RPMI7951 (cell line): ENCODE results near the gene TMEM150C. TPM values are rescaled to one million over a fixed set of nuclear protein-coding genes. Genes with fewer than 3 reads are reported as not detected.
"Not testable (repeated sequence)": the region's sequence is repeated elsewhere in the genome, so short reads cannot be mapped to it uniquely, and the experiment has no call there.

Source experiments
- DNase-seq: peaks from one replicate; pipeline ENCODE4 v3.0.0-alpha.2; 2012; ENCODE audit warnings: low read depth
- total RNA-seq: library from RNA; depleted of rRNA; stranded (reverse); fragments of >200 nt; shearing (Covaris generic); gene quantifications from 2 replicates; pipeline ENCODE4 v1.2.3, GENCODE V29; 2014

TMEM150C gene
- total RNA-seq, 1 experiment from 2014 or later: 0.12 TPM

DNA sequence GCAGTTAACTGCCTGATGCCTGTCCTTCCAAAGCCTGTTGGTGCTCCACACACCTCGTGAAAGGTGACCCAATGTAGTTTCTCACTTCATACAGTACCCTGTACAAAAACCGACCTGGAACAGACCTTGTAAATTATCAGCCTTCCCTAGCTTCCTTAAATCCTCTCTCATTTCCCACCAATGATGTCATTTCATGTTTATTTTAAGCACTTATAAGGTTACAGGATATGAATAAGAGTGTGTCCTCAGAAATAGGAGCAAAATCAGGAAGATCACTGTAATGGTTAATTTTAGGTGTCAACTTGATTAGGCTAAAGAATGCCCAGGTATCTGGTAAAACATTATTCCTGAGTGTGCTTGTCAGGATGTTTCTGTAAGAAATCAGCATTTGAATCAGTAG lies 44.7 kb downstream of the TMEM150C start:
- DNase-seq: no peak

DNA sequence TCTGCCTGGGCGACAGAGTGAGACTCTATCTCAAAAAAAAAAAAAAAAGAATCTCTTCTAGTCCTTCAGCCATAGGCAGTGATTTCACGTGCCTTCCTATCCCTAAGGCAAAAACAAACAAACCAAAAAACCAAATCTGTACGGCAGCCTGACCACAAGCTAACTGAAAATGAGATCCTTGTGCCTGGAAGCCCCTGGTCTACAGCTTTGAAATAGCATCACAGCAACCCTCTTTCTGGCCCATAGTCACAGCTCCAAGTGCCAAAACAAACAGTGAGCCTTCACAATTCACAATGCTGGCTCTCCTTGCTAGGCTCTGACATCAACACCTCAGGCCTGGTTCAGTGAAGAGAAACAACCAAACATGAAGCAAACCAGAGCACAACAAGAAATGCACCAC lies 46.1 kb downstream of the TMEM150C start:
- DNase-seq: peak; percentile 86

DNA sequence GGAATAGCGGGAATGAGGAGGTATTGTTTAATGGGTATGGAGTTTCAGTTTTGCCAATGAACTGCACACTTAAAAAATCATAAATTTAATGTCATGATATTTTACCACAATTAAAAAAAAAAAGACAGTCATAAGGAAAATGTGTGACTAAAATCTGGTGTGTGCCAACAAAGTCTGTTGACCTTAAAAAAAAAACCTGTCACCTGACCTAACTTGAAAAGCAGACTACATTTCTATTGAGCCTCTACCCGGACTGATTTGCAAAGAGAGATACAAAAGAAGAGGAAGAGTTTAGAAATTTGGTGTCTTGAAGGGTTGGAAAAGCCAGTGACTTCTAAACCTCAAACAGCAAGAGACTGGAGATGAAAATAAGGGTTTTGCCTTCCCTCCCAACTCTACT lies 48.4 kb downstream of the TMEM150C start:
- DNase-seq: no peak

DNA sequence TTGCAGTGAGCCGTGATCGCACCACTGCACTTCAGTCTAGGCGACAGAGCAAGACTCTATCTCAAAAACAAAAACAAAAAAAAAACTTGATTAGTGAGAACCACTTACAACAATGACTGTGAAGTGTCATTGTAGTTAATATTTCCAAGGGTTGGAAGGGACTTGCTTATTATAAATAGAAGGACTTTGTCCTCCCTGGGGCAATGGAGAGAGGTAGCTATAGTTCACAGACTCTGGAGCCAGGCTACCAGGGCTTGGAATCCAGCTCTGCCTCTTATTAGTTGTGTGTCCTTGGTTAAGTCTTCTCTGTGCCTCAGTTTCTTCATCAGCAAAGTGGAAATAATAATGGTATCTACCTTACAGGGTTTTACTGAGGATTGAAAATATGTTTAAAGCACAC lies 51.6 kb downstream of the TMEM150C start:
- DNase-seq: no peak

DNA sequence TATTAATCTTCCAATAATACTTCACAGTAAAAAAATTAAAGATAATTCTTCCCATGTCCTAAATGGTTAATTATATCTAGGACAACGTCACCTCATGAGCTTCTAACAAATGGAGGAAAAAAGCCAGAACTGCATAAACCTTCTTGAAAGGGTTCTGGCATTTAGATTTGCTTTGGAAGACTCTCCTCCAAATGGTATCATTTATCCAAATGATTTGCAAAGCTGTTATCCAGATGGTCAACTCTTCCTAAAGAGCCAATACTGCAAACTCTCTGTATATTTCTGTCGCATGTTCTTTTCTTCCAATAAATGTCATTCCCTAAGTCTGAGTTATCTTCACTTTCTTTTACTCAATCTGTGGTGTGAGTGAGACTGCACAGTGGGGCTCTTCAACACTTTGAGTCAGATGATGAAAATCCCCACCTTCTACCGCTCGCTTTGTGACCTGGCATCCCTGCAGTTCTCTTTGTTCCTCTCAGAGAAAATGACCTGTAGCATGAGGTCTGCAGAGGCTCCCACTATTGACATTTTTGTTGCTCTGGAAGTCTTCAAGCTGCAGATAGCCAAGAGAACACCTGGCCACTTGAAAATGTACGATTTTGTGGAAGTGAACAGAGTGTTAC lies 52.9 kb downstream of the TMEM150C start:
- no peak for DNase-seq

DNA sequence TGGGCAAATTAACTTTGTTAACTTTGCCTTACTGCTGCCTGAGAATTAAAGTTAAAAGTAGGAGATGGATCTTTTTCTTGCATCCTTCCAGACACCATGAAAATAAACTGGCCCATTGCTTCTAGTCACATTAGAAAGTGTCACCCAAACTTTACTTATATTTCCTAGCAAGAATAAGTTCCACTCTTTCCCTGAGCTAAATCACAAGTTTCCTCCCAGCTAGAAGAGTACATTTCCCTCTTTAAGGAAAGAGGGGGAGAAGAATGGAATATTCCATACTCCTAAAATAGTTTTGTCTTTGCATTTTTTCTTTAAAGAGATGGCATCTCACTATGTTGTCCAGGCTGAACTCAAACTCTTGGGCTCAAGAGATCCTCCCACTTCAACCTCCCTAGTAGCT lies 53.8 kb downstream of the TMEM150C start:
- DNase-seq: no peak

DNA sequence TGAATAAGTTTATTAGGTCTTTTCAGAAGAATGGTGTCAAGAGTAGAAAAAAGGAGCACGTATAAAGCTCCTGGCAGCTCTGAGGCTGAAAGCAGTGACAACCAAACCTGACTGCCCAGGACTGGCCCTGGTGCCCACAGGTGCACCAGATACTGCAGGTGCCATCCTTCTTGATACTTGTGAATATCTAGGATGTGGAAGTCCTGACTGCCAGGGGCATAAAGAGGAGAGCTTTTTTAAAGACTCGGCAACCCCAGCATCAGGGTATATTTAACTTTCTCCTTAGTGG lies 60.7 kb downstream of the TMEM150C start:
- no peak for DNase-seq

DNA sequence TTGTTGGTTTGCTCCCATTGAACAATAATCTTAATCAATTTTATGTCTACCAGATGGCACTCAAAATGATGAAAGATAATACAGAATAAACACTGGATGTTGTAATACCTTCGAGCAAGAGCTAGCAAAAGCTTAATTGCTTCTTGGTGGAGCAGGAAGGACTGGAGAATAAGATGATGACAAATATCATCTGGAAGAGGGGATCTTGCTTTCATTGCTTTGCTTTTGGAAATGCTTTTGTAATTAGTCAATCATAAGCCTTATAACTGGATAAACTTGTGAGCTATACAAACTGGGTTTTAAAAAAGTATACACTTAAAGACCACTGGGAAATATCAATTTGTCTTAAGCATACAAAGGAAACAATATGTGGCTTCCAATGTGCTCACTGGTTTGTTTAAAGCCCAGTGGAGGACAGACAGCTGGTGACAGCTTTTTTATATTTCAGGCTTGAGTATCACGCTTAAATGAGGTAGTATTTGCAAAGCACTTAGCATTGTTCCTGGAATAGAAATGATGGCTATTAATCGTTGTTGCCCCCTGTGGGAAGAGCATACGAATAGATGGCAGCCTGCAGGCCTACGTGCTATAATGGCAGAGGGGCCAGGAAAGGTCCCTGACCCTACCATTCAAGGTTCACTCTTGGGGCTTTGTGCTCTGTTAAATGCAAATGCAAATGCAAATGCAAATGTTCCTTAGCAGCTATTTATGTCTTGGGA lies 61.2 kb downstream of the TMEM150C start:
- no peak for DNase-seq

DNA sequence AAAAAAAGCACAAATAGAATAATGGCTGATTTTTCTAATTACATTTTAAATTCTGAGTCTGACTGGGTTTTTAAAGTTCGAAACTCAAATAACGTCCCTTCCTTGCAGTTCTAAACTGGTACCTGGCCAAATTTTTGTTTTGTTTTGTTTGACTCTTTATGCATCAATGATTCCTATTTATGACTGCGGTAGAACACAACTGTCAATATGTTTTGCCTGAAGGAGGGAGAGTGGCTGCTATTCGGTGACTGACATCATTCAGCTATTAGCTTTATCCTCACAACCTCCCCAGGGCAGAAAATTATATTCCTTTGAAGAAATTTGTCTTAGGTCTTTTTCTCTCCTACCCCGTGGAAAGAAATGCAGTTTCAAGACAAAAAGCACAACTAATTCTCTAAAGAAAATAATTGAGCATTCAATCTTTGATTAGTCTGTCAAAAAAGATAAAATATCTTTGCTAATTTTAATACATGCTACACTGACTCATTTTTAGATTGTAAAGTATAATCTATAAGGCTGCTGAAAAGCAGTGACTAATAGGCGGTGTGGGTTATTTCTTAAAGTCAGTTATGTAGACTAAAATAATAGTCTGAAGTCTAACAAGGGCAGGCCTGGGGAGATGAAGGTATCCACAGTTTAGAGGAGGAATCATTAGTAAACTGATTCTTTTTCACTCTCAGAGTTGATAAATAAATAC lies 61.9 kb downstream of the TMEM150C start:
- DNase-seq: no peak

DNA sequence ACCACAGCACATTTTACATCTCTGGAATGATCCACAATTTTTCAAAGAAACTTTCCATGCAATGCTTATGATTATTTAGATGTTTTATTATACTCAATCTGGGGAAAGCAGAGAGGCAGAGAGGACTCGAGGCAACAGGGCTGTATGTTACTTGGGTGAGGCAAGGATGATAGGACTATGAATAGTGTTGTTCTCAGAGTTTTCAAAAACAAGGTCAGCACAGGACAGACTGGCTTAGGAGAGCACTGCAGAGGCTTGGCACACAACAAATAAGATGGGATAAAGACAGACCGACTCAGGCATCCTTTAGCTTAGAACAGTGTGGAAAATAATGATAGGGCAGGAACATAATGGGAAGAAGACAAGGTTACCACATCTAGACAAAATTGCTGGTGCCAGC lies 65.4 kb downstream of the TMEM150C start:
- no peak for DNase-seq

DNA sequence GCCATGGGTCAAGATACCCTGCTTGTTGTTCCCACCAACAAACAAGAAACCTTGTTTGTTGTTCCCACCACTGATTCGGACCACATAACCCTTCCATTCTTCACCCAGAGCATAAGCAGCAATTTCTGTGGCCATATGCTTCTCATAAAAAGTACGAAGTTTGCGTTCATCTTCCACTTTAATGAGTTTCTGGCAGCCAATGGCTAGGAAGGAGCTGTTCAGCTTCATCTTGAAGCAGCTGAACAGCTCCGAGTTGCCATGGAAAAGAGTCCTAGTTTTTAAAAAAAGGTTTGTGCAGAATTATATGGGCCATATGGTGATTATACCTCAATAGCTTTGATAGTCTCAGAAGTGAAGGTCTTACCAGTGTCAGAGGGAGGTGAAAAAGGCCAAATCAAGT lies 66.1 kb downstream of the TMEM150C start:
- no peak for DNase-seq

DNA sequence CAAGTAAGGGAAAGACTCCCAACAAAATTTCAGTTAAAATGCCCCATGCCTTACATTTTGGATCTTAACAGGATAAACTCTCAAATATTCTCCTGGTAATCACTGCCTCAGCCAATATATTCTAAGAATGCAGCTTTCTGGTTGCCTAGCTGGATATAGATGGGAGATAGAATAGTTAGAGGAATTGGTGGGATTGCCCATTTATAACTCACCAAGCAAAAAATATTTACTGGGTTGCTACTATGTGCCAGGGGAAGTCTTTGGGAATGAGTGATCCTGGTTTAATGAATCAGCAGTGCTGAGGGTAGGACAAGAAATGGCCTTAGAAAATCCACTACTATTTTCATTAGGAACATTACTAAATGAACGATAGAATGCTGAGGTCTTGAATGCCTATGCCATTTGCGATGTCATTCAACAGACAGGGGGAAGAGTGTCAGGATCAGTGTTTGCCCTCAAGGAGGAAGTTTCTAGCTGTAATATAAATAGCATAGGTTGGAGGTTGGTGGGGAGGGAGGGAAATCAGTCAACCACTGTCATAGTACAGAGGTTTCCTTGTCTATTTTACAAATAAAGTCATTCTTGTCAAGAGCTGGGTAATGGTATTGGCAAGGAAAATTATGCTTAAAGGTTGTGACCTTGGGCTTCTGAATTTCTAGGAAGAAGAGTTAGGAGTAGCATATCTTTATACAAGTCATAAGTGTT lies 67.9 kb downstream of the TMEM150C start:
- peak; percentile 9 for DNase-seq

DNA sequence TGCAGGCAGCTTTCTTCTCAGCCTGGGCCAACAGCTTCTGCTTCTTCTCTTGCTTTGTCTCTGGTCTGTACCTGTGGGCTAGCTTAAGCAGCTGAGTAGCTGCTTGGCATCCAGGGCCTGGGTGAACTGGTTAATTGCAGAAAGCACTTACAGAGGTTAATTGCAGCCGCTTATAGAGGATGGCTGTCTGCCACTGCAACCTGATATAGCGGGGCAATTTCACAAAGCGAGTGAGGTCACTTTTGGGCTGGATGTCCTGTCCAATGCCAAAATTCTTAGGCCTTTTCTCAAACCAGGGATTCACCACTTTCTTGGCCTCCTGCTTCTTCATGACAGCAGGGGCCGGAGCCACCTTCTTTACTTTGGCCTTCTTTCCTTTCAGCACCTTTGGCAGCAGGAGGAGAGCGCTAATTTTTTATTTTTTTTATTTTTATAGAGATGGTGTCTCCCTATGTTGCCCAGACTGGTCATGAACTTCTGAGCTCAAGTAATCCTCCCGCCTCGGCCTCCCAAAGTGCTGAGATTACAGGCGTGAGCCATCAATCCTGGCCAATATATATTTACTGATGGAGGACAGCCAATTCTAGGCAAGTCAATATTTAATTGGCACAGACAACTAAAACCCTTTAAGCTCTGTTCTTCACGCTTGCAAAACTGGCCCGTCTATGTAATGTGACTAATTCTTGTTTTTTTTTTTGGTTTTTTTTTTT lies 70.4 kb downstream of the TMEM150C start:
- DNase-seq: no peak

DNA sequence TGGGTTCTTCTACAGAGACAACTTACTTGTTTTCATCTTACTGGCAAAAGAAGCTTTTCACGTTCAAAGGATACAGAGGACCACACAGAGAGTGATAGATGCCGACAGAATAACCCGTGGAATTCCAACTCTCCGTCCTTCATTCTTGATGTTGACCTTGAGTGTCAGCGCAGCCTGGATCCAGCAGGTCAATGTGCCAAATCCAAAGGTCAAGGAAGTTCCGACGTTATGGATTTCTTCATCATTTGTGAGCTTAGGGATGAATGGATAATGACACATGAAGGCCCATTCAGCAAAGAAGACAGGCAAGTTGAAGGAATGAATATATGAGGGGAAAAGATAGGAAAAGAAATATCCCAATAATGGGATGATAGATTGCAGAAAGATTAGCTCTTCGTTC lies 71.8 kb downstream of the TMEM150C start:
- DNase-seq: no peak

DNA sequence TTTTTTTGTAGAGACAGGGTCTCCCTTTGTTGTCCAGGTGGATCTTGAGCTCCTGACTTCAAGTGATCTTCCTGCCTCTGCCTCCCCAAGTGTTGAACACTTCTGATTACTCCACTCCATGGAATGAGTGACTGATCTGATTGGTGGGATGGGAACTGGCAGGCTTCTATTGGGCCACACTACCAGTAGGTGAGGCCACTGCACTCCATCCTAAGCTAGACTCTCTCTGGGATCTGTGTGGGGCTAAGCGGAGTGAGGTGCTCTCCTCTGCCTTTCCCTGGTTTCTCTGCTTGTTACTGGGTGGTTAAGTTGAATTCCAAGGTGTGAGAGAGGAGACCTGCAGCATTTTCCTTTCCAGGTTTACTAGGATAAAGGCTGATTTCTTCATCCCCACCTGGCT lies 72.7 kb downstream of the TMEM150C start:
- DNase-seq: no peak

DNA sequence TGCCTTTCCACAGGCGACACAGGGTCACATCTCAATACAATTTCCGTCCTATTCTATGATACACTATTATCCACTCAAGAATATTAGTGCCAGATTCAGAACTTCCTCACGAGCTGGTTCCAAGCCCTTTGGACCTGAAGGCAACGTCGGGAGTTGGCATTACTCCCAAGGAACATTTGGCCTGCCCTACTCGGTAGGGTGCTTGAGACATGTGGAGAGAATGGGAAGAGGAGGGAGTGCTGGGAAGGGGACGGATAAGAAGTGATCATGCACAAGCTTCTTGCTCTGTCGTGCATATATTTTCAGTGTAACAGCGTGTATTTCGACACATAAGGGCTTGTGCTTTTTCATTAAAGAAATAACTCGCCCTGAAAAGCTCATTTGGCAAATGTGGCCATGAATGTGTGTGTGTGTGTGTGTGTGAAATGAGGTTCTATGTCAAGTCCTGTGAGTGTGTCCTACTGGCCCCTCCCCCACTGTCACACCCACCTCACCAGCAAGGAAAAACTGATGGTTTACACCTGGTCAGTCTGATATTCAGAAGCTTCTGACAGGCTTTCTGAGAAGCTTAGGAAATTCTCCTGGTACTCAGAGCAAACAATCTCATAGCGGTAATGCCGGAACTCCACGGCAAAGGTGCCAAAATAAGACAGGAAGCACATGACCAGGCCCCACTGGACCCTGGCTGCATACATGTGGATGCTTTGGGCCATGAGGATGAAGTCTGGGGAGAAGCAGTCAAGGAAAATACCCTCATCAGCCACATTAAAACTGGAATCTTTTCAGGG lies 76.6 kb downstream of the TMEM150C start:
- no peak for DNase-seq

DNA sequence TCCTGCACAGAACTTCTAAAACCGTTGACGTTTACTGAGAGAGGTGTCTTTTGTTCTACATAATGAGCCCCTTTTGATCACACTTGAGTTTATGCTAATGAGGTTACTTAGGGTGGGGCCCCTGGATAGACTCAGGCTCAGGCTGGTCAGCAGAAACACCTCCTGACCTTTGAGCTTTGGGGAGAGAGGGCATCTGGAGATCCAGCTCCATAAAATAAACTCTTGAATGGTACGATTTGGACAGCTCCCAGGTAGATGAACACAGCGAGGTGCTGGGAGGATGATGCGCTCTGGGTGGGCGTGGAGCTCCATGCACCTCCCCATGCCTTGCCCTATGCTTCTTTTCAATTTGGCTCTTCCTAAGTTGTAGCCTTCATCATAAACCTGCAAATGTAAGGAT lies 79.4 kb downstream of the TMEM150C start:
- no peak for DNase-seq

DNA sequence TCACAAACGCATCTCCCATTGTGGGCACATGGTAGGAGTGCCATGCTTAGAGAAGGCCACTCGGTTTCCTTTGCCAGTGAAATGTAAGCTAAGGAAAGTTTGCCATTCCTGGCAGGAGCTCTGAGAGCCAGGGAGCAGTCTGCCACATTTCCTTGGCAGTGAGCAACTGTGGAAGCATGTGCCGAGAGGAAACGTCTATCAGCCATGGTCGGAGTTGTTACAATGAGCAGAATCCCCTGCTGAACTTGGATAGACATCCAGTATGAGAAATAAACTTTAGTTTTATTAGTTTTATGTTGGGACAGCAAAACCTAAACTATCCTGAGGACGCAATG lies 80.3 kb downstream of the TMEM150C start:
- no peak for DNase-seq

DNA sequence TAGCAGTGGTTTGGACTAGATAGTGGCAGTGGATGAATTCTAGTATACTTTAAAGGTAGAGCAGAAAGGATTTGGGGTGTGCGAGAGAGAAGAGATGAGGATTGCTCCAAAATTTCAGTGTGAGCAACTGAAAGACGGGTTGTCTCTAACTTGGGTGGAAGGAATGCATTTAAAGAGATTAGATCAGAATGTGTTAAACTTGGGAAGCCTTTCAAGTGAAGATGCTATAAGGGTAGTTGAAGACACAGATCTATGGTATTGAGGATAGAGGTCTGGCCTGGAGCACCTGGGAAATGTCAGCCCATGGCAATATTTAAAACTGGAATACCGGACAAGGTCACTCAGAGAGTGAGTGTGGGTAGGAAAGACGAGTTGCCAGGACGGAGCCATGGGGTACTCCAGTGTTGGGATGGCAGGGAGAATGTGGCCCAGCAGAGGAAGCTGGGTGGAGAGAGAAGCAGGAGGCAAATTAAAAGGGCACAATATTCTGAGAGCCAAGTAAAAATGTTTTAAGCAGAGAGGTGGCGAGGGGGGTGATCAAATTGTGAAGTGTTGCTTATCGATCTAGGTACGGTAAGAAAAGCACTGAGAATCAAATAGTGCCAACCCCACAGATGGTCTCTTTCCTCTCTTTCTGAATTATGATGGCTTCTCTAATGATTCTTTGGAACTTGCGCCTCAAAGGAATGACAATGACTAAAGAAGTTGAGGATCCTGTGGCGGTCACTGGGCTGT lies 80.8 kb downstream of the TMEM150C start:
- DNase-seq: no peak

DNA sequence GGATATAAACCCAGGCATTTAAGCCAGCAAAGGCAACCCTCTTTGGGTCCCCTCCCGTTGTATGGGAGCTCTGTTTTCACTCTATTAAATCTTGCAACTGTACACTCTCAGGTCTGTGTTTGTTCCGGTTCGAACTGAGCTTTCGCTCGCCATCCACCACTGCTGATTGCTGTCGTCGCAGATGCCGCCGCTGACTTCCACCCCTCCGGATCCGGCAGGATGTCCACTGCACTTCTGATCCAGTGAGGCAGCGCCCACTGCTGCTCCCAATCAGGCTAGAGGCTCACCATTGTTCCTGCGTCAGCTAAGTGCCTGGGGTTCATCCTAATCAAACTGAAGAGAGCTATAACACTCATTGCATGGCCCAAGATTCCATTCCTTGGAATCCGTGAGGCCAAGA lies 82.2 kb downstream of the TMEM150C start:
- DNase-seq: no peak

DNA sequence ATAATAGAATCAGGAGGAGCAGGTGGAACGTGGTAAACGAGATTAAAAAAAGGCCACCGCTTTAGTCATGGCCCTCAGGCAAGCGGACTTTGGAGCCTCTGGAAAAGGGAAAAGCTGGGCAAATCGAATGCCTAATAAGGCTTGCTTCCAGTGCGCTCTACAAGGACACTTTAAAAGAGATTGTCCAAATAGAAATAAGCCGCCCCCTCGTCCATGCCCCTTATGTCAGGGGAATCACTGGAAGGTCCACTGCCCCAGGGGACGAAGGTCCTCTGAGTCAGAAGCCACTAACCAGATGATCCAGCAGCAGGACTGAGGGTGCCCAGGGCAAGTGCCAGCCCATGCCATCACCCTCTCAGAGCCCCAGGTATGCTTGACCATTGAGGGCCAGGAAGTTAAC lies 84.3 kb downstream of the TMEM150C start:
- not testable (repeated sequence) for DNase-seq
